ENCODE results near the gene TMEM240. TPM values are rescaled to one million over a fixed set of nuclear protein-coding genes. Genes with fewer than 3 reads are reported as not detected.

The TMEM240 gene
- total and polyA plus RNA-seq, 9 of the 15 experiments (the other 6 are each of a cell fraction or from before 2014, with no cell fraction given), result 0.24 to 2.0 (median 0.69) TPM; not detected in 5

DNA sequence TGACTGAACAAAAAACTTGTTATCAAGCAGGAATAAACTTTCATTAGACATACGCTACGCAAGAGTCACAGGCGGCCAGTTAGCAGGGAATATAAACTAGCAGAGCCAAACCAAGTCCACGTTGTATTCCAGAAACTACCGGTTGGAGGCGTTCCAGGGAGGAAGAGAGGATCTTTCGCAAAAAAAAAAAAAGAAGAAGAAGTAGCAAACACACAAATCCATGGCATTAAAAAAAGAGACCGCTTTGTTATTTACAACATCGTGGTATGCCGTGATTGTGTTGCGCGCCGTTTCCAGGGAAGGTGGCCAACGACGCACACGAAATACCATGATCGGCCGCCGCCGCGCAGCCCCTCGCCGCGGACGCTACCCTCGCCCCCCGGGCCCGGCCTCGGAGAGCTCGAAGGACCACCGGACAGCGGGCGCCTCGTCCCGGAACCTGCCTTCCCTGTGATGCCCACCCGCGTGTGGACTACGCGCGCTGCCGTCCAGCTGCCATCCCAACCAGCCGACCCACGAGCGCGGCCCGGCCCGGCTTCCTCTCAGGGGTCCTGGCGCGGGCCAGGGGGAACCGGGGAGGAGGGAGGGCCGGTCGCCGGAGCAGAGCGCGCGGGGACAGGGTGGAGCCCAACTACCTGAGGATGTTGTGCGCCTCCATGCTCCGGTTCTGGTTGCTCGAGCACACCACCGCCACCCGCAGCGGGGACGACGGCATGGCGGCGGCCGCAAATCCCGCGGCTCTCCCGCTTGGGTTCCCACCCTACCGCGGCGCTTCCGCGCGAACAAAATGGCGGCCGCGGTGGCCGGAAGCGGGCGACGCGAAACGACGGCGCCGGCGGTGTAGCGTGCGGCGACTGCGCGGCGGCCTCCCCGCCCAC, 33.7 kb upstream of the TMEM240 start (continued):
- TF ChIP-seq, protein P1, sequence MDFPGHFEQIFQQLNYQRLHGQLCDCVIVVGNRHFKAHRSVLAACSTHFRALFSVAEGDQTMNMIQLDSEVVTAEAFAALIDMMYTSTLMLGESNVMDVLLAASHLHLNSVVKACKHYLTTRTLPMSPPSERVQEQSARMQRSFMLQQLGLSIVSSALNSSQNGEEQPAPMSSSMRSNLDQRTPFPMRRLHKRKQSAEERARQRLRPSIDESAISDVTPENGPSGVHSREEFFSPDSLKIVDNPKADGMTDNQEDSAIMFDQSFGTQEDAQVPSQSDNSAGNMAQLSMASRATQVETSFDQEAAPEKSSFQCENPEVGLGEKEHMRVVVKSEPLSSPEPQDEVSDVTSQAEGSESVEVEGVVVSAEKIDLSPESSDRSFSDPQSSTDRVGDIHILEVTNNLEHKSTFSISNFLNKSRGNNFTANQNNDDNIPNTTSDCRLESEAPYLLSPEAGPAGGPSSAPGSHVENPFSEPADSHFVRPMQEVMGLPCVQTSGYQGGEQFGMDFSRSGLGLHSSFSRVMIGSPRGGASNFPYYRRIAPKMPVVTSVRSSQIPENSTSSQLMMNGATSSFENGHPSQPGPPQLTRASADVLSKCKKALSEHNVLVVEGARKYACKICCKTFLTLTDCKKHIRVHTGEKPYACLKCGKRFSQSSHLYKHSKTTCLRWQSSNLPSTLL (IDR thresholded peaks at IDR 0.05), result no peak
- TF ChIP-seq JUN (IDR thresholded peaks at IDR 0.05; ENCODE audit: borderline replicate concordance, low read depth, low read length) (no peak), JUN (CRISPR knock-in tag; IDR thresholded peaks at IDR 0.05; ENCODE audit: borderline replicate concordance) (peak; percentile 62; the same call in 1 of the 2 replicates), ZNF354B (CRISPR knock-in tag; IDR thresholded peaks at IDR 0.05) (no peak), ZNF717 (CRISPR knock-in tag; IDR thresholded peaks at IDR 0.05) (0 out of 2 replicates have a peak, but pooled peaks have one; percentile 31), NRF1 (conservative IDR thresholded peaks at IDR 0.05 in 1 of 2, IDR thresholded peaks at IDR 0.05 in 1 of 2) (peak in 1 of 2 experiments; percentile 72; a peak in 2 of 4 replicates), HOXB6 (CRISPR knock-in tag; IDR thresholded peaks at IDR 0.05; ENCODE audit: borderline replicate concordance) (no peak), ZFP30 (CRISPR knock-in tag; IDR thresholded peaks at IDR 0.05; ENCODE audit: borderline replicate concordance) (no peak), HOMEZ (CRISPR knock-in tag; IDR thresholded peaks at IDR 0.05) (no peak), ZNF165 (CRISPR knock-in tag; IDR thresholded peaks at IDR 0.05; ENCODE audit: borderline replicate concordance) (no peak), ZNF609 (CRISPR knock-in tag; IDR thresholded peaks at IDR 0.05; ENCODE audit: borderline replicate concordance) (peak; percentile 66; the same call in 1 of the 2 replicates), SRSF7 (optimal IDR thresholded peaks at IDR 0.05; ENCODE audit: low read depth, low read length) (no peak)
- TF ChIP-seq, protein P2, sequence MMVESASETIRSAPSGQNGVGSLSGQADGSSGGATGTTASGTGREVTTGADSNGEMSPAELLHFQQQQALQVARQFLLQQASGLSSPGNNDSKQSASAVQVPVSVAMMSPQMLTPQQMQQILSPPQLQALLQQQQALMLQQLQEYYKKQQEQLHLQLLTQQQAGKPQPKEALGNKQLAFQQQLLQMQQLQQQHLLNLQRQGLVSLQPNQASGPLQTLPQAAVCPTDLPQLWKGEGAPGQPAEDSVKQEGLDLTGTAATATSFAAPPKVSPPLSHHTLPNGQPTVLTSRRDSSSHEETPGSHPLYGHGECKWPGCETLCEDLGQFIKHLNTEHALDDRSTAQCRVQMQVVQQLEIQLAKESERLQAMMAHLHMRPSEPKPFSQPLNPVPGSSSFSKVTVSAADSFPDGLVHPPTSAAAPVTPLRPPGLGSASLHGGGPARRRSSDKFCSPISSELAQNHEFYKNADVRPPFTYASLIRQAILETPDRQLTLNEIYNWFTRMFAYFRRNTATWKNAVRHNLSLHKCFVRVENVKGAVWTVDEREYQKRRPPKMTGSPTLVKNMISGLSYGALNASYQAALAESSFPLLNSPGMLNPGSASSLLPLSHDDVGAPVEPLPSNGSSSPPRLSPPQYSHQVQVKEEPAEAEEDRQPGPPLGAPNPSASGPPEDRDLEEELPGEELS (CRISPR knock-in tag; IDR thresholded peaks at IDR 0.05; ENCODE audit: borderline replicate concordance), result peak; percentile 26; the same call in 1 of the 2 replicates
